PFSK-1 (cell line): ENCODE results near the gene CARD8.

Experiments used
- POLR2AphosphoS5 ChIP-seq: IDR thresholded peaks from 2 replicates; pipeline ENCODE4 v1.6.1; 2012; ENCODE audit warnings: low read depth, mild to moderate bottlenecking, control low read depth, low read length, moderate library complexity
- SIN3A ChIP-seq: IDR thresholded peaks from 2 replicates; pipeline ENCODE4 v1.6.1; 2012; ENCODE audit warnings: mild to moderate bottlenecking, low read length, moderate library complexity, borderline replicate concordance; ENCODE audit not compliant: insufficient read depth
- TAF1 ChIP-seq: IDR thresholded peaks from 2 replicates; pipeline ENCODE4 v1.6.1; 2012; ENCODE audit warnings: low read length, control low read depth, borderline replicate concordance; ENCODE audit not compliant: insufficient read depth
- TF ChIP-seq, protein P1 (sequence below), 2 experiments: IDR thresholded peaks; 2 replicates each; pipeline versions ENCODE4 v1.6.1 to v1.8.0; 2011 to 2012; ENCODE audit warnings: low read depth in 2 of 2, low read length in 2 of 2, control low read depth in 1 of 2, inconsistent platforms in 1 of 2, mild to moderate bottlenecking in 1 of 2, moderate library complexity in 1 of 2; ENCODE audit not compliant: insufficient read depth in 1 of 2

DNA sequence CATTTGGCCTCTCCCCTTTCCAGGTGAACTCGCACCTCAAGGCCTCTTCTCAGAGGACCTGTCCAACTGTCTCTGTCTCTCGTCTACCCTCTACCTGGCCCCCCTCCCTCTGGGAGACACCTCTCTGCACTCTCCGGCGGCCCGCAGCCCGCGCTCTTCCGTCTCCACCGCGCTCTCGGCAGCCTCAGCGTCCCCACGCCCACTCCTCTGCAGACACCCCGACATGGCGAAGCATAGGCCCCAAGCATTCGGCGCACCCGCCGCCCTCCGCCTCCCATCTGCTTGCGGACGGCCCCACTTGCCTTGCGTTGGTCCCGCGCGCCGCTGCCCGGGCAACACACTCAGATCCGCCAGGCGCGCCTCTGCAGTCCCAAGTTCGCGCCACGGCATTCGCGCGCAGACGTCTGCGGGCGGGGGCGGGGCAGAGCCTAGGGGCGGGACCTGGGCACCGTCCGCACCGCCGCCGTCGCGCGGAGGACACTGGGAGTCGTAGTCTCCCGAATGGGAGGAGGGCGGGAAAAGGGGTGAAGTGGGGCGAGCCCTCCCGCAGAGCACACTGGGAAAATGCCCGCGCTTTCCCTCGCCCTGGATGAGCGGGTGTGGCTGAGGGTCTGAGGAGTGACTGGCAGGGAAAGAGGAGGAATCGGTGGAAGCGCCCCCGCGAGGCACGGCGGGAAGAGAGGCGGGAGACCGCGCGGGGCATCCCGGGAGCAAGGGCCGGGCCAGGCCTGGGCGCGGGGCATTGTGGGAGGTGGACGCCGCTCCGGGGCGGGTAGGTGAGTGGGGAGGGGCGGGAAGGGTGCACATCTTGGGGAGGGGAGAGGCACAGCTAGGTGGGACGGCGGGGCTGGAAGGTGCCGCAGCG, 85.5 kb downstream of the CARD8 start, which contains the start of the genes LIG1 and ZSWIM9:
- TF ChIP-seq, protein P1, sequence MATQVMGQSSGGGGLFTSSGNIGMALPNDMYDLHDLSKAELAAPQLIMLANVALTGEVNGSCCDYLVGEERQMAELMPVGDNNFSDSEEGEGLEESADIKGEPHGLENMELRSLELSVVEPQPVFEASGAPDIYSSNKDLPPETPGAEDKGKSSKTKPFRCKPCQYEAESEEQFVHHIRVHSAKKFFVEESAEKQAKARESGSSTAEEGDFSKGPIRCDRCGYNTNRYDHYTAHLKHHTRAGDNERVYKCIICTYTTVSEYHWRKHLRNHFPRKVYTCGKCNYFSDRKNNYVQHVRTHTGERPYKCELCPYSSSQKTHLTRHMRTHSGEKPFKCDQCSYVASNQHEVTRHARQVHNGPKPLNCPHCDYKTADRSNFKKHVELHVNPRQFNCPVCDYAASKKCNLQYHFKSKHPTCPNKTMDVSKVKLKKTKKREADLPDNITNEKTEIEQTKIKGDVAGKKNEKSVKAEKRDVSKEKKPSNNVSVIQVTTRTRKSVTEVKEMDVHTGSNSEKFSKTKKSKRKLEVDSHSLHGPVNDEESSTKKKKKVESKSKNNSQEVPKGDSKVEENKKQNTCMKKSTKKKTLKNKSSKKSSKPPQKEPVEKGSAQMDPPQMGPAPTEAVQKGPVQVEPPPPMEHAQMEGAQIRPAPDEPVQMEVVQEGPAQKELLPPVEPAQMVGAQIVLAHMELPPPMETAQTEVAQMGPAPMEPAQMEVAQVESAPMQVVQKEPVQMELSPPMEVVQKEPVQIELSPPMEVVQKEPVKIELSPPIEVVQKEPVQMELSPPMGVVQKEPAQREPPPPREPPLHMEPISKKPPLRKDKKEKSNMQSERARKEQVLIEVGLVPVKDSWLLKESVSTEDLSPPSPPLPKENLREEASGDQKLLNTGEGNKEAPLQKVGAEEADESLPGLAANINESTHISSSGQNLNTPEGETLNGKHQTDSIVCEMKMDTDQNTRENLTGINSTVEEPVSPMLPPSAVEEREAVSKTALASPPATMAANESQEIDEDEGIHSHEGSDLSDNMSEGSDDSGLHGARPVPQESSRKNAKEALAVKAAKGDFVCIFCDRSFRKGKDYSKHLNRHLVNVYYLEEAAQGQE (IDR thresholded peaks at IDR 0.05; ENCODE audit: insufficient read depth in 1 of 2, low read depth in 2 of 2, low read length in 2 of 2): no peak
- TF ChIP-seq SIN3A (no peak; the same call in 1 of the 2 replicates), POLR2AphosphoS5 (no peak), TAF1 (no peak)
